Chondrocyte (in vitro differentiated cells): Measurements from ENCODE around the gene OXSR1. TPM values are rescaled to one million over a fixed set of nuclear protein-coding genes. Genes with fewer than 3 reads are reported as not detected.
"Not testable (repeated sequence)": the region's sequence is repeated elsewhere in the genome, so short reads cannot be mapped to it uniquely, and the experiment has no call there.

Source experiments
- DNase-seq: peaks from one replicate; pipeline ENCODE4 v3.0.0; 2021; ENCODE audit warnings: mixed read lengths, low spot score
- H3K27ac Mint-ChIP-seq: one replicate; pipeline ENCODE4 v1.8.0; 2021; ENCODE audit warnings: mild to moderate bottlenecking, moderate library complexity, mixed read lengths; ENCODE audit not compliant: unreplicated experiment
- H3K27me3 Mint-ChIP-seq: 2 replicates; pipeline ENCODE4 v1.8.0; 2021; ENCODE audit warnings: low read depth, mixed read lengths
- H3K36me3 Mint-ChIP-seq: 2 replicates; pipeline ENCODE4 v1.8.0; 2021; ENCODE audit warnings: low read depth, mixed read lengths
- H3K4me1 Mint-ChIP-seq: 2 replicates; pipeline ENCODE4 v1.8.0; 2021; ENCODE audit warnings: low read depth, mild to moderate bottlenecking, mixed read lengths
- H3K4me3 Mint-ChIP-seq: one replicate; pipeline ENCODE4 v1.8.0; 2021; ENCODE audit warnings: mild to moderate bottlenecking, moderate library complexity, mixed read lengths; ENCODE audit not compliant: unreplicated experiment
- H3K9me3 Mint-ChIP-seq: 2 replicates; pipeline ENCODE4 v1.8.0; 2021; ENCODE audit warnings: low read depth, mixed read lengths
- total RNA-seq: library from RNA; stranded (reverse); gene quantifications from 3 replicates; pipeline ENCODE4 v1.2.1, GENCODE V29; 2021
- TF ChIP-seq, protein P1 (sequence below): fragments of 200-600 bp; sonication (generic); IDR thresholded peaks from 2 replicates; pipeline ENCODE4 v1.5.0; 2021; ENCODE audit warnings: antibody characterized with exemption, mild to moderate bottlenecking, moderate library complexity

The OXSR1 gene
- total RNA-seq, 1 donor from 2014 or later: 76.0 TPM

DNA sequence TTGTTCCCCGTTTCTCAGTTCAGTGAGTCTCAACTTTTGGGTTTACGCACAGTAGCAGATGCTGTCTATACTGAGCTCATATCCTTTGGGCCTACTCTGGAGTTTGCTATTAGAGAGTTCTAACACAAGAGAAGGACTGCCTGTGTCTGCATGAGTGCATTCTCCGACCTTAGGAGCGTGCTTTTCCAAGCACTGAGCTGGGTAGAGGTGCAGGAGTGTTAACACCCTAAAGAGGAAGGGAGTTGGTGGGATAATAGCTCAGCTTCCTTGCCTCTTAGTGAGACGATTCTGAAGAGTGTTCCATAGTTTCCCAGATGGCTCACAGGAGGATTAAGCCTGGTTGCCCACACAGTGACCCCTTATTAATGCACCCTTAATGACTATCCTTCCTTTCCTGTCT is 6.9 kb upstream of the OXSR1 start:
- no peaks in the 10 kb centered on the region for H3K4me1 Mint-ChIP-seq
- no peaks in the 10 kb centered on the region for H3K27me3 Mint-ChIP-seq
- no peak overlapping the region for H3K27ac Mint-ChIP-seq
- H3K9me3 Mint-ChIP-seq: no peaks in the 10 kb centered on the region
- TF ChIP-seq, protein P1, sequence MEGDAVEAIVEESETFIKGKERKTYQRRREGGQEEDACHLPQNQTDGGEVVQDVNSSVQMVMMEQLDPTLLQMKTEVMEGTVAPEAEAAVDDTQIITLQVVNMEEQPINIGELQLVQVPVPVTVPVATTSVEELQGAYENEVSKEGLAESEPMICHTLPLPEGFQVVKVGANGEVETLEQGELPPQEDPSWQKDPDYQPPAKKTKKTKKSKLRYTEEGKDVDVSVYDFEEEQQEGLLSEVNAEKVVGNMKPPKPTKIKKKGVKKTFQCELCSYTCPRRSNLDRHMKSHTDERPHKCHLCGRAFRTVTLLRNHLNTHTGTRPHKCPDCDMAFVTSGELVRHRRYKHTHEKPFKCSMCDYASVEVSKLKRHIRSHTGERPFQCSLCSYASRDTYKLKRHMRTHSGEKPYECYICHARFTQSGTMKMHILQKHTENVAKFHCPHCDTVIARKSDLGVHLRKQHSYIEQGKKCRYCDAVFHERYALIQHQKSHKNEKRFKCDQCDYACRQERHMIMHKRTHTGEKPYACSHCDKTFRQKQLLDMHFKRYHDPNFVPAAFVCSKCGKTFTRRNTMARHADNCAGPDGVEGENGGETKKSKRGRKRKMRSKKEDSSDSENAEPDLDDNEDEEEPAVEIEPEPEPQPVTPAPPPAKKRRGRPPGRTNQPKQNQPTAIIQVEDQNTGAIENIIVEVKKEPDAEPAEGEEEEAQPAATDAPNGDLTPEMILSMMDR: no peak
- H3K36me3 Mint-ChIP-seq: no peaks in the 10 kb centered on the region
- no peak overlapping the region for H3K4me3 Mint-ChIP-seq
- DNase-seq: no peak

DNA sequence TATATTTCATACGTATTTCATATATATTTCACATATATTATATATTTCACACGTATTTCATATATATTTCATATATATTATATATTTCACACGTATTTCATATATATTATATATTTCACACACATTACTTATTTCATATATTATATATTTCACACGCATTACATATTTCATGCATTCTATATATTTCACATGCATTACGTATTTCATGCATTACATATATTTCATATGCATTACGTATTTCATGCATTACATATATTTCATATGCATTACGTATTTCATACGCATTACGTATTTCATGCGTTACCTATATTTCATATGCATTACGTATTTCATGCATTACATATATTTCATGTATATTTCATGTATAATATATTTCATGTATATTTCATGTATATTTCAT is 4.6 kb upstream of the OXSR1 start:
- H3K27me3 Mint-ChIP-seq, H3K27ac Mint-ChIP-seq, DNase-seq, H3K4me1 Mint-ChIP-seq, H3K4me3 Mint-ChIP-seq, H3K36me3 Mint-ChIP-seq, H3K9me3 Mint-ChIP-seq: not testable (repeated sequence)

DNA sequence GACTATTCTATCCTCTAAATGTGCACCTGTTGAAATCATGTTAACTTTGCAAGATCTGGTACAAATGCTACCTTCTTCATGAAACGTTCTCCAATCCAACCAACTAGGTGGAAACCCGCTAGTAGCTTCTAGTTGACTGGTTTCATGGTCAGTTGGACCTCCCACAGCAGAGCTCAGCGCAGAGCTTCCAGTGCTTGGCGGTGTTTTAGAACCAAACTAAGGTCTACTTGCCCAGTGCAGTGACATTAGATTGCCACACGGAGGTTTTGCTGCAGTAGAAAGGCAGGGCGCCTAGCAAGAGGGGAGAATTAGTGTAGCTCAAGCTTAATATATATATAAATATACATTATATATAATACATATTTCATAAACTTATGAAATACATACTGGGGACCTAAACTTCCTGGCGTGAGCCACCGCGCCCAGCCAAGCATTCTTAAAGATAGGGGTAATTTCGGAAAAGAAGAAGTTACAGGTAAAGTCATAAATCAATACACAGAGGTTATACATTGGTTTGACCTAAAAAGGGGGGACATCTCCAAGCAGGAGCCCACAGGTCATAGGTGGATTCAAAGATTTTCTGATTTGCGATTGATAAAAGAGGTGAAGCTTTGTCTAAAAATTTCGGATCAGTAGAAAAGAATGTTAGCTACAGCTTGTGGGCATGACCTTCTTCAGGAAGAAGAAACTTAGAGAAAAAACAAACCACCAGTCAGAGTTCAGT is 2.1 kb upstream of the OXSR1 start:
- no peak for DNase-seq
- H3K4me1 Mint-ChIP-seq: peaks cover 26% of the 10 kb centered on the region

DNA sequence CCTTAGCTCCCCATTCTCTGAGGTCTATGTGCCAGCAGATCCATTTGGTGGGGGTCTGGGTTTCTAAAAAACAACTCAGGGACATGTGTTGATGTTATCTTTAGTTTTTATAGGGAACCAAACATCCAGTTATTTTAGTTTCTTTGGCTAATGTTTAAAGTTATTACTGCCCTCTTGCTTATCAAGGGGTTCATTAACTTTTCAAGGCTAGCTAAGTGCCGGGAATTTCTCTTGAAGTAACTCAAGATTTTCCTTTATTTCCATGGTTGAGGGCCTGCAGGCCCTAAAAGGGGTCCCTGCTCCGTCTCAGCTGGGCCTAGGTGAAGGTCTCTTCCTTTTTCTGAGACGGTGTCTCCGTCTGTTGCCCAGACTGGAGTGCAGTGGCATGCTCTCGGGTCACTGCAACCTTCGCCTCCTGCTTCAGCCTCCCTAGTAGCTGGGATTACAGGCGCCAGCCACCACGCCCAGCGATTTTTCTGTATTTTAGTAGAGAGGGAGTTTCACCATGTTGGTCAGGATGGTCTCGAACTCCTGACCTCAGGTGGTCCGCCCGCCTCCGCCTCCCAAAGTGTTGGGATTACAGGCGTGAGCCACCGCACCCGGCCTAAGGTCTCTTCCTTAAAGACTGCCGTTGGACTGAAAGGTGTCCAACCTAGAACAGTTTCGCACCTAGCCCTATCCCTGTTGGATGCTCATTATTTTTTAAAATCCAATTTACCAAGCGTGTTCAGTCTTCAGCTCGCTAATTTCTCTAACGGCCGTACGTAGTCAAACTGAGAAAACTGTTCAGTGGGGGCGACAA is 1.3 kb upstream of the OXSR1 start:
- no peaks in the 10 kb centered on the region for H3K36me3 Mint-ChIP-seq
- H3K9me3 Mint-ChIP-seq: no peaks in the 10 kb centered on the region
- peak overlapping the region; percentile 99 for H3K27ac Mint-ChIP-seq
- no peaks in the 10 kb centered on the region for H3K27me3 Mint-ChIP-seq
- H3K4me3 Mint-ChIP-seq: peak overlapping the region; percentile 99
- no peak for DNase-seq
- peaks cover 34% of the 10 kb centered on the region for H3K4me1 Mint-ChIP-seq
- TF ChIP-seq, protein P1: no peak

More for the DNA sequence above, 2.1 kb upstream of the OXSR1 start:
- TF ChIP-seq, protein P1: peak; percentile 32
- Mint-ChIP-seq H3K36me3 (no peaks in the 10 kb centered on the region), H3K4me3 (no peak overlapping the region), H3K27me3 (no peaks in the 10 kb centered on the region), H3K27ac (peak overlapping the region; percentile 57), H3K9me3 (no peaks in the 10 kb centered on the region)

DNA sequence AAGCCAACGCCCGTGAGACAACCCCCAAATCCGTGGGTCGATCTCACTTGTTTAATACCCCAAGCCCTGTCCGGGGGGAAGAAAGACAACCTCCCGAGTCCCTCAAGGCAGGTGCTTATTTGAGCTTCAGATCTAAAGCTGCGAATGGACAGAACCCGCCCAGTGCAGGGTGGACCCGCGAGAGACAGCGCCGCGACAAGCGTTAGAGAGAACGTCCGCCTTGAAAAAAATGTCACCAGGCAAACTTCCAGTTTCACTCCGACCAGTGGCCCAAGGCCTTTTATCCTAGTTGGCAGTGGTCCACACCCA is 740 bp upstream of the OXSR1 start:
- Mint-ChIP-seq H3K4me3 (peak overlapping the region; percentile 99), H3K27ac (peak overlapping the region; percentile 99), H3K27me3 (no peaks in the 10 kb centered on the region), H3K9me3 (no peaks in the 10 kb centered on the region), H3K4me1 (peaks cover 39% of the 10 kb centered on the region), H3K36me3 (no peaks in the 10 kb centered on the region)
- TF ChIP-seq, protein P1: no peak
- no peak for DNase-seq
